ENCODE data around the gene RHOBTB1. TPM values are rescaled to one million over a fixed set of nuclear protein-coding genes. Genes with fewer than 3 reads are reported as not detected.
A peak's percentile ranks its signal among the peaks of the same experiment; 100 is the strongest.

The RHOBTB1 gene
- total and polyA plus RNA-seq, 9 of the 15 experiments (the other 6 are each of a cell fraction or from before 2014, with no cell fraction given), result 1.7 to 11.7 (median 9.3) TPM

GRCh38 chr10:60963441-60964256, 19.7 kb upstream of the RHOBTB1 start (continued):
- TF ChIP-seq NBN (IDR thresholded peaks at IDR 0.05; ENCODE audit: low read depth) (no peak), PBX2 (CRISPR knock-in tag; IDR thresholded peaks at IDR 0.05; ENCODE audit: low read depth) (no peak), PBX2 (tag; conservative IDR thresholded peaks at IDR 0.05; ENCODE audit: low read depth) (no peak; the same call in 1 of the 2 replicates), ZNF165 (CRISPR knock-in tag; IDR thresholded peaks at IDR 0.05; ENCODE audit: borderline replicate concordance) (no peak), KDM5B (IDR thresholded peaks at IDR 0.05; ENCODE audit: insufficient replicate concordance, low read depth, low read length) (no peak), NR2C2 (CRISPR knock-in tag; IDR thresholded peaks at IDR 0.05) (no peak), NR2C2 (tag; IDR thresholded peaks at IDR 0.05) (no peak), SMARCE1 (IDR thresholded peaks at IDR 0.05) (0 out of 2 replicates have a peak, but pooled peaks have one; percentile 33), RUNX1 (IDR thresholded peaks at IDR 0.05; ENCODE audit: low read depth) (no peak), PYGO2 (tag; IDR thresholded peaks at IDR 0.05) (no peak), MTF1 (CRISPR knock-in tag; IDR thresholded peaks at IDR 0.05; ENCODE audit: borderline replicate concordance) (no peak), GABPA (tag; conservative IDR thresholded peaks at IDR 0.05; ENCODE audit: low read depth) (peak; percentile 26; the same call in 1 of the 2 replicates), ZNF217 (CRISPR knock-in tag; IDR thresholded peaks at IDR 0.05) (no peak), JUND (IDR thresholded peaks at IDR 0.05; ENCODE audit: borderline replicate concordance, low read depth, low read length) (peak; percentile 74; the same call in 1 of the 2 replicates), JUND (tag; IDR thresholded peaks at IDR 0.05; ENCODE audit: borderline replicate concordance, low read depth, low read length) (peak; percentile 79; the same call in 2 of the 3 replicates), COPS2 (conservative IDR thresholded peaks at IDR 0.05) (no peak), FOXA3 (CRISPR knock-in tag; conservative IDR thresholded peaks at IDR 0.05 in 1 of 2, IDR thresholded peaks at IDR 0.05 in 1 of 2) (no peak), HINFP (tag; conservative IDR thresholded peaks at IDR 0.05; ENCODE audit: low read depth) (no peak)

Data from K562 (cell line).